GM12873 (cell line): Measurements from ENCODE around the gene CHCHD3.

Source experiments
- TF ChIP-seq, protein P1 (sequence below): IDR thresholded peaks from 2 replicates; pipeline ENCODE4 v1.5.1; 2012; ENCODE audit warnings: low read depth, mild to moderate bottlenecking, moderate library complexity, low read length, control low read depth; ENCODE audit not compliant: insufficient read depth; ENCODE audit errors: missing control alignments

Gene CHCHD3

DNA sequence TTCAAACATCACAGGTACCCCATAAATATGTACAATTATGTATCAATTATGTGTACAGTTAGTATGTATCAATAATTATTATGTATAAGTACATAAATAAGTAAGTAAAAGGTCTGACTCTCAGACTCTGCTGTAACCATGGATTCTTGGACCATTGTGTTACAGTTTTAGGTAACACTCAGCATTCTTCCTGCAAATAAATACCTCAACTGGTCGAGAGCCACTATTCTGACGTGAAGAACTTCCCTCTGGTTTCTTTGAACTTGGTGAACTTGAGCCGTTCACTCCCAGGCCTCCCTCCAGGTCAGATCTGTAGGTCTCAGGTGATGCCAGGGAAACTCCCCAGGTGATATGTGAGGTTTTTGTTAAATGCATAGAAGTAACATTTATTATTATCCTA lies 313.8 kb downstream of the CHCHD3 start:
- TF ChIP-seq, protein P1, sequence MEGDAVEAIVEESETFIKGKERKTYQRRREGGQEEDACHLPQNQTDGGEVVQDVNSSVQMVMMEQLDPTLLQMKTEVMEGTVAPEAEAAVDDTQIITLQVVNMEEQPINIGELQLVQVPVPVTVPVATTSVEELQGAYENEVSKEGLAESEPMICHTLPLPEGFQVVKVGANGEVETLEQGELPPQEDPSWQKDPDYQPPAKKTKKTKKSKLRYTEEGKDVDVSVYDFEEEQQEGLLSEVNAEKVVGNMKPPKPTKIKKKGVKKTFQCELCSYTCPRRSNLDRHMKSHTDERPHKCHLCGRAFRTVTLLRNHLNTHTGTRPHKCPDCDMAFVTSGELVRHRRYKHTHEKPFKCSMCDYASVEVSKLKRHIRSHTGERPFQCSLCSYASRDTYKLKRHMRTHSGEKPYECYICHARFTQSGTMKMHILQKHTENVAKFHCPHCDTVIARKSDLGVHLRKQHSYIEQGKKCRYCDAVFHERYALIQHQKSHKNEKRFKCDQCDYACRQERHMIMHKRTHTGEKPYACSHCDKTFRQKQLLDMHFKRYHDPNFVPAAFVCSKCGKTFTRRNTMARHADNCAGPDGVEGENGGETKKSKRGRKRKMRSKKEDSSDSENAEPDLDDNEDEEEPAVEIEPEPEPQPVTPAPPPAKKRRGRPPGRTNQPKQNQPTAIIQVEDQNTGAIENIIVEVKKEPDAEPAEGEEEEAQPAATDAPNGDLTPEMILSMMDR, result no peak

DNA sequence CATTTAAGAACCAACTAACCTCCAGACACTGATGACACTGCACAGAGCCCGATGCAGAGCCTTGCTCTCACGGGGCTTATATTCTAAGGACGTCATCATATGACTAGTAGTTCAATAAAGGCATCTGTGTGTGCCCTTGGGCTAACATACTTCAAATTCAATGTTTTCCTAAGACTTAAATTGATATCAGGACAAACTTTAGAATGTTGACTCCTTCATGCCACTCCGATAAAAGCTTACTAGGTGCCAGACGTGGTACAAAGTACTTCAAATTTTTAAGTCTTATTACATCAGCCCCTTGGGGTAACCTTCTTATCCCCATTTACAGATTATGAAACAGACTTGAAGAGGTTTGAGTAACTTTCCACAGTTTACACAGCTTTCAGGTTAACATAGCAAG lies 314.5 kb downstream of the CHCHD3 start:
- TF ChIP-seq, protein P1, result no peak

DNA sequence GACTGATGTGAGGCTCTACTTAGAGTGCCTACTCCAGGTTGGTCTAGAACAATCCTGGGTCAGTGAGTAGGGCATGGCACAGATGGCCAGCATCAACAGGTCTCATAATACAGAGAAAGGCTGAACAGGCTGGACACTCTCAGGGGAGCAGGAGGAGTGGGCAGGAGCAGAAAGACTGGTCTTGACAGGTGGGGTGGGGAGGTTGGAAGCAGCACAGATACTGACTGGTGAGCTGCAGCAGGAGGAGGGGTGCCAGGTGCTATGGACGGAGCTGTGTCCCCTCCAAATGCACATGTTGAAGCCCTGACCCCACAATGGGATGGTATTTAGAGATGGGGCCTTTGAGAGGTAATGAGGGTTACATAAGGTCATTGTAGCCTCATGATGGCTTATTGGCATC lies 315.2 kb downstream of the CHCHD3 start:
- TF ChIP-seq, protein P1, result no peak

DNA sequence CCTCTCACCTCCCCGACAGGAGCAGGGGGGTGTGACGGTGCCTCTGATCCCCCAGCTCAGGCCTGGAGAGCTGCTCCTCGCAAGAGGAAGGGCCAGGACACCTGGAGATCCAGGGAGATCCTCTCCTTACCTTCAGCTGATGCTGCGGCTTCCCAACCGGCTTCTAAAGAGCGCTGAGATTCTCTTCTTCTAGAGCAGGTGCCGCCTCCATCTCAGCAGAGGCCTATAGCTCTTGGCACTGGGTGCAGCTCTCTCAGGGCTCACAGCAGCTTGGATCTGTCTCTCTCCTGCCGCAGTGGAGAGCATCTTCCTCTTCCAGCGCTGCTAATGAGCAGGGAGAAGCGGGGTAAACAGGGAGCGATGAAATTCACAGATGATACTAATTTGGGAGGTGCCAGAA lies 316.0 kb downstream of the CHCHD3 start:
- TF ChIP-seq, protein P1, result no peak

DNA sequence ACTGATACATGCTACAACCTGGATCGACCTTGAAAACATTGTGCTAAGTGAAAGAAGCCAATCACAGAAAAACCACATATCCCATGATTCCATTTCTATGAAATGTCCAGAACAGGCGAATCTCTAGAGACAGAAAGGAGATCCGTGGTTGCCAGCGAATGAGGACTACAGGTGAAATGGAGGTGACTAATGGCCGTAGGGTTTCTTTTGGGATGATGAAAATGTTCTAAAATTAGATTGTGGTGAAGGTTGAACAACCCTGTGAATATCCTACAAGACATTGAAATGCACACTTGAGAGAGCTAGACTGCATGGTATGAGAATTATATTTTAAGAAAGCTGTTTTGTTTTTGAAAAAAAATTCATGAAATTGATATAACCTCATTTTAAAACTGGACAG lies 317.1 kb downstream of the CHCHD3 start:
- TF ChIP-seq, protein P1, result no peak

DNA sequence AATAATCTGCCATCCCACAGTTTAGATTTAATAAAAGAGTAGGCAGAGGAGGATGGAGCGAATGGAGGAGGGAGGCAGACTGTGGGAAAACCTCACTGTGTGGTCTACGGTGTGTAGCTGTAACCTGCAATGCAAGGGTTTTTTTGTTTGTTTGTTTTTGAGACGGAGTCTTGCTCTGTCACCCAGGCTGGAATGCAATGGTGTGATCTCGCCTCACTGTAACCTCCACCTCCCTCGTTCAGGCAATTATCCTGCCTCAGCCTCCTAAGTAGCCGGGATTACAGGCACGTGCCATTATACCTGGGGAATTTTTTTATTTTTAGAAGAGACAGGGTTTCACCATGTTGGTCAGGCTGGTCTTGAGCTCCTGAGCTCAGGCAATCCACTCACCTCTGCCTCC lies 321.0 kb downstream of the CHCHD3 start:
- TF ChIP-seq, protein P1, result no peak

DNA sequence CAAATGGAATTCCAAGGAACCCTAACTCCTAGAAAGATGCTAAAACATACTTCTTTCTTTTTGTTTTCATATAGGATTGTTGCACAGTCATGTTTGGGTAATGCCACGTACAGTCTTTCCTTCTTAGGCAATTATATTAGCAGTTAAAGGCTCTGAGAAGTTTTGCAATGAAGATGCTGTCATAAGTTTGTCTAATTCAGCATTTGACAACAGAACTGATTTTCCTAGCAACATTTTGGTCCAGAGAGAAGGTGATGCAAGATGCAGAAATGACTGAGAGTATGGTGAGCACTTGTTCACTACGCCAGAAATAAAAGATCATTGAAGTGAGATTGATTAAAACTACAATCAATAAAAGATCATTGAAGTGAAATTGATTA lies 321.7 kb downstream of the CHCHD3 start:
- TF ChIP-seq, protein P1, result no peak

DNA sequence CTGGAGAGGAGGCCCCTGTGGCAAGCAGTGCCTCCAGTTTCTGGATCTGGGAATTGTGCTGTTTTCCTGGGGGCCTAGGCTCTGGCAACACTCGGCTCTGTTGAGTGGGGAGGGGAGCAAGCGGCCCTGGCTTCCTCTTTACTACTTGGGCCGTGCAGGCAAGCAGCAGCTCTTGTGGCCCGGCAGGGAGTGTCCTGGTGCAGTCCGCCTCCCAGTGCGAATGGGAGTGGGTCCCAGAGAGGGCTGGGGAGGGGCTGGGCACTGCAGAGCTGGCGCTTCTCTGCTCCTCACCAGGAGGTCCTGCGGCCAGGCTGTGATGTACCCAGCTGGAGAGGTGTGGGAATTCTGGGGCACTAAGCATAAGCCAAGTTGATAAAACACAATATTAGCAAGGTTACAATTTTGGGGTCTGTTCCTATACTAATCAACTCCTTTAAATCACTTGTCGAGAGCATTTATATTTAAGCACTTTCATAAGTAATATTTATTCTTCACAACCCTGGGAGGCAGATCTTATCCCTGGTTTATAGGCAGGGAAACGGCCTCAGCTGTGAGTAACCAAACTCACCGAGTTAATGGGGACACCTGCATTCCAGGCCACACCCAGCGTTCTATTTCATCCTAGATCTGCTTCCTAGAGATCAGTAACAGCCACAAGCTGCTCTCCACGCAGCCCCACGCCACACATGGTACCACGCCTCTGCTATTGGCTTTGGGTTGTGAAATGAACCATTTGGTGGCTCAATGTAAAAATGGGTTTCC lies 322.2 kb downstream of the CHCHD3 start:
- TF ChIP-seq, protein P1, result no peak
